ENCODE data around the gene CUL9.
A peak's percentile ranks its signal among the peaks of the same experiment; 100 is the strongest.

Gene CUL9

DNA sequence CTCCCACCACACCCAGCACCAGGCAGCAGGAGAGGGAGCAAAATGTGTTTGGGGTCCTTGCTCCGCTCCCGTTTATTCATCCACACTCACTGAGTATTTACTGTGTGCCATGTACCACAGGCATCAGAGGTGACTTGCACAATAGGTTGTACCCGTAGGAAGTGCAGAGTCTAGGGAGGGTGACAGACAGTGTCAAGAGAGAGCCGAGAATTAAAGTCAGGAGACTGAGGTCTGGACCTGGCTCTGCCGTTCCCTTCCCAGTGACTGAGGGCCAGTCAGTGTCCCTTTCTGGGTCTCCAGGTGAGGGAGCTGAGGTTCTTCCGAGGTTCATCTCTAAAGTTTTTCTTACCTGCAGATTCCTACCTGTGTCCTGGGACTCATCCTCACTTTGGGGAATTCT, 83.6 kb downstream of the CUL9 start:
- Histone ChIP-seq H3K4me1 (ENCODE audit: control insufficient read depth, insufficient read depth, low read length, unreplicated experiment) (no peaks in the 10 kb centered on the region), H3K27me3 (ENCODE audit: insufficient read depth, low read length) (peaks cover 13% of the 10 kb centered on the region), H3K79me2 (ENCODE audit: control insufficient read depth, insufficient read depth, low read length, unreplicated experiment) (no peaks in the 10 kb centered on the region), H2AFZ (ENCODE audit: low read length, unreplicated experiment) (no peak overlapping the region), H3K36me3 (ENCODE audit: insufficient read depth, low read length) (no peaks in the 10 kb centered on the region), H3K4me3 (ENCODE audit: low read depth, low read length) (no peak overlapping the region), H3K27ac (ENCODE audit: low read depth, low read length) (no peak overlapping the region)

- Histone ChIP-seq H3K4me1 (ENCODE audit: control insufficient read depth, insufficient read depth, low read length, unreplicated experiment) (no peaks in the 10 kb centered on the region), H3K36me3 (ENCODE audit: insufficient read depth, low read length) (no peaks in the 10 kb centered on the region), H3K4me3 (ENCODE audit: low read depth, low read length) (no peak overlapping the region), H3K79me2 (ENCODE audit: control insufficient read depth, insufficient read depth, low read length, unreplicated experiment) (no peaks in the 10 kb centered on the region), H3K27me3 (ENCODE audit: insufficient read depth, low read length) (peaks cover 14% of the 10 kb centered on the region), H2AFZ (ENCODE audit: low read length, unreplicated experiment) (no peak overlapping the region), H3K27ac (ENCODE audit: low read depth, low read length) (no peak overlapping the region)
Measured at GRCh38 chr6:43267619-43268354, 85.8 kb downstream of the CUL9 start.

- H3K4me1 ChIP-seq (ENCODE audit: control insufficient read depth, insufficient read depth, low read length, unreplicated experiment) = no peaks in the 10 kb centered on the region
- no peaks in the 10 kb centered on the region for H3K79me2 ChIP-seq (ENCODE audit: control insufficient read depth, insufficient read depth, low read length, unreplicated experiment)
- no peaks in the 10 kb centered on the region for H3K36me3 ChIP-seq (ENCODE audit: insufficient read depth, low read length)
- no peak overlapping the region for H2AFZ ChIP-seq (ENCODE audit: low read length, unreplicated experiment)
- peaks cover 18% of the 10 kb centered on the region for H3K27me3 ChIP-seq (ENCODE audit: insufficient read depth, low read length)
- no peak overlapping the region for H3K27ac ChIP-seq (ENCODE audit: low read depth, low read length)
- H3K4me3 ChIP-seq (ENCODE audit: low read depth, low read length) = no peak overlapping the region
Measured at GRCh38 chr6:43268355-43268700, 86.3 kb downstream of the CUL9 start.

DNA sequence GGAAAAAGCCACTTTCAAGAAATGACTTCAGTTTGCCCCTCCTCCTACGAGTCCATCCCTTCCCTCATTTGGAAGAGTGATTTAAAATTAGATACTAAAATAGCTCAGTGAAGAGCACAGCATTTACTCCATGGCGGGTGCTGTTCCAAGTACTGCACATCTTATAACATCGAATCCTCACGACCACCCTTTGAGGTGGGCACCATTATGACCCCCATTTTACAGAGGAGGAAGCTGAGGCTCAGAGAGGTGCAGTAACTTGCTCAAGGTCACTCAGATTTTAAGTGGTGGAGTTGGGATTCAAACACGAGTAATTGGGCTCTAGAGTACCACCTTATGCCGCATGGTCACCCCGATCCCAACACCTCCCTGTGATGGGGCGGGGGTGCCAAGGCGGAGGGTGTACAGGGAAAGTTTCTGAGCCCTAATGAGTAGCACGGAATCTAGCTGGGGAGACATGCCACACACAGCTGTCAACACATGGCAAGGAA, 86.8 kb downstream of the CUL9 start:
- Histone ChIP-seq H3K4me1 (ENCODE audit: control insufficient read depth, insufficient read depth, low read length, unreplicated experiment) (no peaks in the 10 kb centered on the region), H2AFZ (ENCODE audit: low read length, unreplicated experiment) (no peak overlapping the region), H3K4me3 (ENCODE audit: low read depth, low read length) (no peak overlapping the region), H3K36me3 (ENCODE audit: insufficient read depth, low read length) (no peaks in the 10 kb centered on the region), H3K79me2 (ENCODE audit: control insufficient read depth, insufficient read depth, low read length, unreplicated experiment) (no peaks in the 10 kb centered on the region), H3K27ac (ENCODE audit: low read depth, low read length) (no peak overlapping the region), H3K27me3 (ENCODE audit: insufficient read depth, low read length) (peaks cover 23% of the 10 kb centered on the region)

GRCh38 chr6:43269273-43270007, 87.4 kb downstream of the CUL9 start:
- peak overlapping the region; percentile 58 for H3K4me3 ChIP-seq (ENCODE audit: low read depth, low read length)
- no peaks in the 10 kb centered on the region for H3K79me2 ChIP-seq (ENCODE audit: control insufficient read depth, insufficient read depth, low read length, unreplicated experiment)
- no peaks in the 10 kb centered on the region for H3K36me3 ChIP-seq (ENCODE audit: insufficient read depth, low read length)
- no peak overlapping the region for H3K27ac ChIP-seq (ENCODE audit: low read depth, low read length)
- no peaks in the 10 kb centered on the region for H3K4me1 ChIP-seq (ENCODE audit: control insufficient read depth, insufficient read depth, low read length, unreplicated experiment)
- no peak overlapping the region for H2AFZ ChIP-seq (ENCODE audit: low read length, unreplicated experiment)
- peaks cover 30% of the 10 kb centered on the region for H3K27me3 ChIP-seq (ENCODE audit: insufficient read depth, low read length)

DNA sequence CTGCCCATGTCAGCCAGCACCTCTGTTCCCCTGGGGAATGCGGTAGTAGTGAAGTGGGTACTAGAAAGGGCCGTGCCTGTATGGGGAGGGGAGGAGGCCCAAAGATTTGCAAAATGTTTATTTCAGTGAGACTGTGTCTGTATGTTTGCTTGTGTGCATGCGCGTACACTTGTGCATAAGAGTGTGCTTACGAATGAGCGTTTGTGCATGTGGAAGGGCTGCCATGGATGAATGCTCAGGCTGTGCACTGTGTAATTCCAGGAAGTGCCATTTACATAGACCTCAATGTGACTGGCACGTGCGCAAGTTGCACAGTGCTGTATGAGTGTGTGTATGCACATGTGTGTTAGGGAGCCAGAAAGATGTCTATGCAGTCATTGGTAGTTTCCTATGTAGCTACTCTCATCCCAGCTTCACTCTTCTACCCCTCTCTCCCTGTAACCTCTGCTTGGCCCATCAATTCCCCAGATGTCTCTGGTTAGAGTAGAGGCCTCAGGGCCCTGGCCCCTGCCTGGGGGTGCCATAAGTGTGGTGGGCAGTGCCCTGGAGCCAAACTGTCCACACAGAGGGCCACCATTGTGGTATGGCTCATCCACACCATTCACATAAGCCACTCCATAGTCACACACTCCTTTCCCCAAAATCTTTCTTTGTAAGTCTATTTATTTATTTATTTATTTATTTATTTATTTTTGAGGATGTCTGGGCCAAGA, 89.3 kb downstream of the CUL9 start:
- H3K79me2 ChIP-seq (ENCODE audit: control insufficient read depth, insufficient read depth, low read length, unreplicated experiment) = no peaks in the 10 kb centered on the region
- H3K4me1 ChIP-seq (ENCODE audit: control insufficient read depth, insufficient read depth, low read length, unreplicated experiment) = no peaks in the 10 kb centered on the region
- H3K27ac ChIP-seq (ENCODE audit: low read depth, low read length) = no peak overlapping the region
- no peak overlapping the region for H2AFZ ChIP-seq (ENCODE audit: low read length, unreplicated experiment)
- peaks cover 48% of the 10 kb centered on the region for H3K27me3 ChIP-seq (ENCODE audit: insufficient read depth, low read length)
- H3K36me3 ChIP-seq (ENCODE audit: insufficient read depth, low read length) = no peaks in the 10 kb centered on the region
- H3K4me3 ChIP-seq (ENCODE audit: low read depth, low read length) = no peak overlapping the region

DNA sequence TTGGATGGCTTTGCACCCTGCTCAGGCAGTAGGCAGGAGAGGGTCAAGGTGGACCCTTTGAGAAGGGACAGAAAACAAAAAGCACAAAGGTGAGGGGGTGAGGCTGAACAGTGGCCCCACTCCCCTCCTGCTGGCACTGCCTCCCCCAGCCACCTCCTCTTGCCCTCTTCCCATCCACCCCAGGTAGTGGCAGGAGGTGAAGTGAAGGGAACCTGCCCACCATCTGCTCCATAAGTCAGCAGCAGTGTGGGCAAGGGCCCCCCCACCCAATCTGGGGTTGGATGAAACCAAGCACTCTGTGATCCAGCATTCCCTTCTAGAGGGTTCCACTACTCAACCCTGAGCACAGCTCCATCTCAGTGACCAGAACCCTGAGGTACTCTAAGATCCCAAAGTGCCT, 89.9 kb downstream of the CUL9 start:
- no peaks in the 10 kb centered on the region for H3K79me2 ChIP-seq (ENCODE audit: control insufficient read depth, insufficient read depth, low read length, unreplicated experiment)
- H3K4me1 ChIP-seq (ENCODE audit: control insufficient read depth, insufficient read depth, low read length, unreplicated experiment) = no peaks in the 10 kb centered on the region
- no peak overlapping the region for H3K4me3 ChIP-seq (ENCODE audit: low read depth, low read length)
- H2AFZ ChIP-seq (ENCODE audit: low read length, unreplicated experiment) = no peak overlapping the region
- no peak overlapping the region for H3K27ac ChIP-seq (ENCODE audit: low read depth, low read length)
- H3K36me3 ChIP-seq (ENCODE audit: insufficient read depth, low read length) = no peaks in the 10 kb centered on the region
- H3K27me3 ChIP-seq (ENCODE audit: insufficient read depth, low read length) = peaks cover 48% of the 10 kb centered on the region

- no peaks in the 10 kb centered on the region for H3K36me3 ChIP-seq (ENCODE audit: insufficient read depth, low read length)
- no peak overlapping the region for H2AFZ ChIP-seq (ENCODE audit: low read length, unreplicated experiment)
- H3K27me3 ChIP-seq (ENCODE audit: insufficient read depth, low read length) = peaks cover 41% of the 10 kb centered on the region
- H3K27ac ChIP-seq (ENCODE audit: low read depth, low read length) = no peak overlapping the region
- no peaks in the 10 kb centered on the region for H3K79me2 ChIP-seq (ENCODE audit: control insufficient read depth, insufficient read depth, low read length, unreplicated experiment)
- peaks cover 5% of the 10 kb centered on the region for H3K4me1 ChIP-seq (ENCODE audit: control insufficient read depth, insufficient read depth, low read length, unreplicated experiment)
- no peak overlapping the region for H3K4me3 ChIP-seq (ENCODE audit: low read depth, low read length)
Measured at GRCh38 chr6:43273707-43274106, 91.7 kb downstream of the CUL9 start.
